Measurements from ENCODE around the gene DHDDS.
"Not testable (repeated sequence)": the region's sequence is repeated elsewhere in the genome, so short reads cannot be mapped to it uniquely, and the experiment has no call there.

The DHDDS gene

GRCh38 chr1:26474818-26475217 is 42.7 kb downstream of the DHDDS start:
- in situ Hi-C loops (cut with HindIII; ENCODE audit: low sequenced_read_pairs) = no loop called here

- in situ Hi-C loops (cut with HindIII; ENCODE audit: low sequenced_read_pairs) = no loop called here
Measured at GRCh38 chr1:26475989-26476388, 43.9 kb downstream of the DHDDS start.

DNA sequence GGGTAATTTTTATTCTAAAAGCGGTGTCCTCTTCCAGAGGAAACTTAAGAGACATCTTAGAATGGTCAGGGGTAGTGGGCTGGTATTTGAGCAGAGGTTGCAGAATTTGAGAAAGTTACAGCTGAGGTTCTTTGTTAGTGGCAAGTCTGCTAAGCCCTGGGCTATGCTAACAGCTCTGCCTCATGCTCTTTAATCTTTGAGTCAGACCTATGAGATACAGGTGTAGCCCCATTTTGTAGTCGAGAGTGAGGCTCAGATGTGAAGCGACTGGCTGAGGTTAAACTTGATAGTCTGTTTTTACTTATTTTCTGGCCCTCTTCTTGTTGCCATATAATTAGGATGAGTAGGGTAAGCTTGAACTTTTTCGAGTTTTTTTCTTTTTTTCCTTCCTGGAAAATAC is 44.8 kb downstream of the DHDDS start:
- in situ Hi-C loops (cut with HindIII; ENCODE audit: low sequenced_read_pairs) = no loop called here

DNA sequence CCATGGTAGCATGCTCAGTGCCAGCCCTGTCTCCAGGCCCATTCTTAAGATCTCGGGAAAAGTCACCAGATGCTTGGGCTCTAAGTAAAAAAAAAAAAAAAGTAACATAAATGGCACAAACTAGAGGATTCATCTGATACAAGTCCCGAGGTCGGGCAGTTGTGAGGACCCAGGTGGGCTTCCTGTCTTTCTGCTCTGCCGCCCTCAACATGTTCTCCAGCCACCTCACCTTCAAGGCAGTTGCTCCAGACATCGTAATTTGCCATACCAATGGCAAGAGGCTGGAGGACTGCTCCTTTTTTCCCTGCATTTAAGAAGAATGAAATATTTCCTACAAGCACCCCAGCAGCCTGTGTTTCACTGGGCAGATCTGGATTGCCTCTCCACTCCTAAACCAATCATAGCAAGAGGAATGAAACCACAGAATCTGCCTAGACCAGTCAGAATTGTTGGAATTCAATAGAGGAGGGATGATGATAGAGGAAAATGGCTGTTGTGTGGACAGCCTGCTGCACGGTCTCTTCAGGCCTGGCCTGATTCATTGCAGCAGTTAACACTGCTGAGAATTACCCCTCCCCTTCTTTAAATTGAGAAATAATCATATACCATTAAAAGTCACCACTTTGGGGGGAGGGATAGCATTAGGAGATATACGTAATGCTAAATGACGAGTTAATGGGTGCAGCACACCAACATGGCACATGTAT is 45.5 kb downstream of the DHDDS start:
- in situ Hi-C loops (cut with HindIII; ENCODE audit: low sequenced_read_pairs) = no loop called here

GRCh38 chr1:26478159-26478558 is 46.0 kb downstream of the DHDDS start:
- in situ Hi-C loops (cut with HindIII; ENCODE audit: low sequenced_read_pairs) = no loop called here

GRCh38 chr1:26478988-26479387 is 46.9 kb downstream of the DHDDS start:
- in situ Hi-C loops (cut with HindIII; ENCODE audit: low sequenced_read_pairs) = no loop called here

DNA sequence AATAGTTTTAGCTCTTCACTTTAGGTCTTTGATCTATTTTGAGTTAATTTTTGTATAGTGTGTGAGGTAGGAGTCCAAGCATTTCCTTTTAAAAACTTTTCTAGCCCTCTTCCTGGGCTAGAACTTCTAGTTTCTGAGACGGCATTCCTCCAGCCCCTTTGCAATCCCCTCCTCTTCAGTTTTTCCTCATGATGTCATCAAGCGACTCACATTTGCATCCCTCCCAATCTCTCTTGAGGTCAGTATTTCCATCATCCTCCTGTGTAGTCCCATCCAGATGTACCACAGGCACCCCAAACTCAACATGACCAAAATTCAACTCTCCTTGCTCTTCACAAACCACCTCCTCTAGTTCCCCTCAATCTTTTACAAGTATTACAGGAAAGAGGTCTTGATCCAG is 50.8 kb downstream of the DHDDS start:
- in situ Hi-C loops (cut with HindIII; ENCODE audit: low sequenced_read_pairs) = no loop called here

DNA sequence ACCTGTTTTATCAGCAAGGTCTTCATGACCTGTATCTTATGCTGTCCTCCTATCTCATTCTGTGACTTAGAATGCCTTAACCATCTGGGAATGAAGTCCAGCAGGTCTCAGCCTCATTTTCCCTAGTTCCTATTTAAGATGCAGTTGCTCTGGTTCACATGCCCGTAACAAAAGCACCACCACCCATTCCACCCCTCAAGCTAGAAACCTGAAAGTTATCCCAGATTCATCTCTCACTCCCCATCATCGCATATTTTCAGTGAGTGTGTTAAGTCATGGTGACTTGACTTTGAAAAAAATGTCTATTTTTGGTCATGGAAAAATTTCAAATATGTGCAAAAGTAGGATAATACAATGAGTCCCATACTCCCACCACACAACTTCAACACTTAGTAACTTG is 51.9 kb downstream of the DHDDS start:
- in situ Hi-C loops (cut with HindIII; ENCODE audit: low sequenced_read_pairs) = no loop called here

- in situ Hi-C loops (cut with HindIII; ENCODE audit: low sequenced_read_pairs) = no loop called here
Measured at GRCh38 chr1:26490155-26490554, 58.0 kb downstream of the DHDDS start.

GRCh38 chr1:26493267-26493666 is 61.1 kb downstream of the DHDDS start:
- in situ Hi-C loops (cut with HindIII; ENCODE audit: low sequenced_read_pairs) = no loop called here

GRCh38 chr1:26493938-26494337 is 61.8 kb downstream of the DHDDS start:
- in situ Hi-C loops (cut with HindIII; ENCODE audit: low sequenced_read_pairs) = no loop called here

DNA sequence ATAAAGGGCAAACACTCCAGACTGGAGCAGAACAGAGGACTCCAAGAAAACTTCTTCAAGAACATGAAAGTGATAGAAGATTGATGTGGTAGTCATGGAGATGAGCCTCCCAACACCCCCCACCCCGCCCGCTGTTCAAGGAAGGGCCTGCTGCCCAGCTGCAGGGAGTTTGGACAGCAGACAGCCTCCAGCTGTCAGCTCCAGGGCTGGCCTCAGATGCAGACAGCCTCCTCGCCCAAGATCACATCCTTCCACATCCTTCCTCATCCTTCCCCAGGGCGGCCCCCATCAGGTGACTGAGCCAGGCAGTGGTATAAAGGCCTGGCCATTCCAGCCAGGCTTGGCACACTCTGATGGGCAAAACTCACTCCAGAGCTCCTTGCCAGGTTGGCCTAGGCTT is 64.7 kb downstream of the DHDDS start:
- in situ Hi-C loops (cut with HindIII; ENCODE audit: low sequenced_read_pairs) = no loop called here

DNA sequence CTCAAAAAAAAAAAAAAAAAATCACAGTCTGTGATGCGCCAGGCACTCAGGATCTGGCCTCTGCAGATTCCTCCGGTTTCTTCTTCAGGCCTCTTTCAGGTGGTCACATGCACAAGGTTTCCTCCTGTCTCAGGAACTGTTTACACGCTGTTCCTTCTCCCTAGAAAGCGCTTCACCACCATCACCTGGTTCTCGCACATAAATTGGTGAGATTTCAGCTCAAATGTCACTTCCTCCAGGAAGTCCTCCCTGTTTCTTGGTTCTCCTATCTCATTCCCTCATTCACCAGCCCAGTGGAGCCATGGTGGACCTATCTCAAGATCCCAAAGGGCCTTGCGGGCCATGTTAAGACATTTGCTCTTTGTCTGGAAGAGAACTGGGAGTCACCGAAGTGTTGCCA is 66.8 kb downstream of the DHDDS start:
- in situ Hi-C loops (cut with HindIII; ENCODE audit: low sequenced_read_pairs) = no loop called here

GRCh38 chr1:26500488-26501175 is 68.5 kb downstream of the DHDDS start:
- in situ Hi-C loops (cut with HindIII; ENCODE audit: low sequenced_read_pairs) = no loop called here

GRCh38 chr1:26510711-26511110 is 78.6 kb downstream of the DHDDS start:
- in situ Hi-C loops (cut with HindIII; ENCODE audit: low sequenced_read_pairs) = not testable (repeated sequence)

DNA sequence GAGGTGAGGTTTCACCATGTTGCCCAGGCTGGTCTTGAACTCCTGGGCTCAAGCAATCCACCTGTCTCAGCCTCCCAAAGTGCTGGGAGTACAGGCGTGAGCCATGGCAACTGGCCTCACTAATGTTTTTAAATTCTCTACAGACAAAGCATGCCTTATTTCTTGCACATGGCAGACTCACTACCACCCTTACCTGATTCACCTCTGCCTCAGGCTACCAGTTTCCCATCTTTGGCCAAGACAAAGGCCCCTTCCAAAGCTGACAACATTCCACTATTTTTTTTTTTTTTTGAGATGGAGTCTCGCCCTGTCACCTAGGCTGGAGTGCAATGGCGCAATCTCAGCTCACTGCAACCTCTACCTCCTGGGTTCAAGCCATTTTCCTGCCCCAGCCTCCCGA is 83.7 kb downstream of the DHDDS start:
- in situ Hi-C loops (cut with HindIII; ENCODE audit: low sequenced_read_pairs) = not testable (repeated sequence)

- in situ Hi-C loops (cut with HindIII; ENCODE audit: low sequenced_read_pairs) = no loop called here
Measured at GRCh38 chr1:26516987-26517765, 85.1 kb downstream of the DHDDS start.

DNA sequence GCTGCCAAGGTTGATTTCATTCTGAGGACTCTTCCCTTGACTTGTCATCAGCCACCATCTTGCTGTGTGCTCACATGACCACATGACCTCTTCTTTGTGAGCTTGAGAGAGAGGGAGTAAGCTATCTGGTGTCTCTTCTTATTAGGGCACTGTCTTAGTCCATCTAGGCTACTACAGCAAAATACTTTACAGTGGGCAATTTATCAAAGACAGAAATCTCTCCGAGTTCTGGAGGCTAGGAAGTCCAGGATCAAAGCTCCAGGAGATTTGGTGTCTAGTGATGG is 85.6 kb downstream of the DHDDS start:
- in situ Hi-C loops (cut with HindIII; ENCODE audit: low sequenced_read_pairs) = no loop called here

DNA sequence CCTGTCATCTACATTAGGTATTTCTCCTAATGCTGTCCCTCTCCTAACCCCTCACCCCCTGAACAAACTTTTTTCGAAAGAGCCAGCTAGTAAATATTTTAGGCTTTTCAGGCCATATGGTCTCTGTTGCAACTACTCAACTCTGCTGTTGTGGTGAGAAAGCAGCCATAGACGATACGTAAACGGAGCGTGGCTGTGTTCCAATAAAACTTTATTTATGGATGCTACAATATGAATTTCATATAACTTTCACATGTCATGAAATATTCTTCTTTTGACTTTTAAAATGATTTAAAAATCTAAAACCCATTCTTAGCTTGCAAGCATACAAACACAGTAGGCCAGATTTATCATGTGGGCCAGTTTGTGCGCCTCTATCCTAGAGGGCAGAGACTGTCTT is 86.2 kb downstream of the DHDDS start:
- in situ Hi-C loops (cut with HindIII; ENCODE audit: low sequenced_read_pairs) = no loop called here

DNA sequence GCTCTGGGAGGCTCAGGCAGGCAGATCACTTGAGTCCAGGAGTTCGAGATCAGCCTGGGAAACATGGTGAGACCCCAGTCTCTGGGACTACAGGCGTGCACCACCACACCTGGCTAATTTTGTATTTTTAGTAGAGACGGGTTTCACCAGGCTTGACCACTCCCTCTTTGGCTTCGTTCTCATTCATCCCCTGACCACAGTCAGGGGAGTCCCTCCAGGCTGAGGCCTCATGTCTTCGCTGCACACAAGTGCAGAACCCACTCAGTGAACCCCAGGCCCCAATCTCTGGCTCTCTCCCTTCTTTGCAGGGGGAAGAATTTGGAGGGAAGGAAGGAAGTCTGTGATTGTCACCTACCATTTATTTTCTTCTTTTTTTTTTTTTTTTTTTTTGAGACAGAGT is 88.2 kb downstream of the DHDDS start:
- in situ Hi-C loops (cut with HindIII; ENCODE audit: low sequenced_read_pairs) = no loop called here
